ENCODE measurements around the gene C2orf15. TPM values are rescaled to one million over a fixed set of nuclear protein-coding genes. Genes with fewer than 3 reads are reported as not detected.

C2orf15 gene
- total and polyA plus RNA-seq, 8 donors = 1.5 to 5.9 (median 2.9) TPM; not detected in 2

DNA sequence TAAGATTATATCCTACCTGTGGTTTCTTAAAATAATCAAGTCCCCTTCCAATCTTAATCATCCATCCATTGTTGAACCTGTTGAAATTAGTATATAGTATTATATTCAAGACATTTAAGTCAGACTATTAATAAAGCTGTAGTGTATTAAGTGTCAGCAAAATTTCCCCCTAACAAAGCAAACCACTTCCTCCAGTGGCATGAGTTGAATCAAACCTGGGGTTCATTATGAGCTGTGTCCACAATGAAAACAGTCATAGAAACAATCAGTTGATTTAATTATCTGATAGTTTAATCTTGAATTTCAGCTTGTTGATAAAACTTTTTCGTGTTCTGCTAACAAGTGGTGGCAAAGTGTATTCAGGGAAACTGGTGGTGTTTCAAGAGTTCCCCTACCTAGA is 28.0 kb downstream of the C2orf15 start:
- no peak overlapping the region for H3K27ac ChIP-seq
- no peak overlapping the region for H3K4me3 ChIP-seq
- no peaks in the 10 kb centered on the region for H3K9me3 ChIP-seq
- H3K4me1 ChIP-seq = no peaks in the 10 kb centered on the region
- DNase-seq = no peak
- no peaks in the 10 kb centered on the region for H3K27me3 ChIP-seq
- WGBS, 5 donors = 21 to 39% (median 29%) methylated on average over 1 of the region's 1 CpG
- H3K36me3 ChIP-seq = peaks cover 15 to 95% (median 89%) of the 10 kb centered on the region in 4 donors
- intact Hi-C loops (cut with DNase I; ENCODE audit: low total_unique reads) = no loop called here
- TF ChIP-seq EP300 (IDR thresholded peaks at IDR 0.05) (no peak), POLR2A (IDR thresholded peaks at IDR 0.05) (no peak), POLR2AphosphoS5 (IDR thresholded peaks at IDR 0.05) (no peak)
- TF ChIP-seq, protein P1, sequence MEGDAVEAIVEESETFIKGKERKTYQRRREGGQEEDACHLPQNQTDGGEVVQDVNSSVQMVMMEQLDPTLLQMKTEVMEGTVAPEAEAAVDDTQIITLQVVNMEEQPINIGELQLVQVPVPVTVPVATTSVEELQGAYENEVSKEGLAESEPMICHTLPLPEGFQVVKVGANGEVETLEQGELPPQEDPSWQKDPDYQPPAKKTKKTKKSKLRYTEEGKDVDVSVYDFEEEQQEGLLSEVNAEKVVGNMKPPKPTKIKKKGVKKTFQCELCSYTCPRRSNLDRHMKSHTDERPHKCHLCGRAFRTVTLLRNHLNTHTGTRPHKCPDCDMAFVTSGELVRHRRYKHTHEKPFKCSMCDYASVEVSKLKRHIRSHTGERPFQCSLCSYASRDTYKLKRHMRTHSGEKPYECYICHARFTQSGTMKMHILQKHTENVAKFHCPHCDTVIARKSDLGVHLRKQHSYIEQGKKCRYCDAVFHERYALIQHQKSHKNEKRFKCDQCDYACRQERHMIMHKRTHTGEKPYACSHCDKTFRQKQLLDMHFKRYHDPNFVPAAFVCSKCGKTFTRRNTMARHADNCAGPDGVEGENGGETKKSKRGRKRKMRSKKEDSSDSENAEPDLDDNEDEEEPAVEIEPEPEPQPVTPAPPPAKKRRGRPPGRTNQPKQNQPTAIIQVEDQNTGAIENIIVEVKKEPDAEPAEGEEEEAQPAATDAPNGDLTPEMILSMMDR (IDR thresholded peaks at IDR 0.05) = no peak

DNA sequence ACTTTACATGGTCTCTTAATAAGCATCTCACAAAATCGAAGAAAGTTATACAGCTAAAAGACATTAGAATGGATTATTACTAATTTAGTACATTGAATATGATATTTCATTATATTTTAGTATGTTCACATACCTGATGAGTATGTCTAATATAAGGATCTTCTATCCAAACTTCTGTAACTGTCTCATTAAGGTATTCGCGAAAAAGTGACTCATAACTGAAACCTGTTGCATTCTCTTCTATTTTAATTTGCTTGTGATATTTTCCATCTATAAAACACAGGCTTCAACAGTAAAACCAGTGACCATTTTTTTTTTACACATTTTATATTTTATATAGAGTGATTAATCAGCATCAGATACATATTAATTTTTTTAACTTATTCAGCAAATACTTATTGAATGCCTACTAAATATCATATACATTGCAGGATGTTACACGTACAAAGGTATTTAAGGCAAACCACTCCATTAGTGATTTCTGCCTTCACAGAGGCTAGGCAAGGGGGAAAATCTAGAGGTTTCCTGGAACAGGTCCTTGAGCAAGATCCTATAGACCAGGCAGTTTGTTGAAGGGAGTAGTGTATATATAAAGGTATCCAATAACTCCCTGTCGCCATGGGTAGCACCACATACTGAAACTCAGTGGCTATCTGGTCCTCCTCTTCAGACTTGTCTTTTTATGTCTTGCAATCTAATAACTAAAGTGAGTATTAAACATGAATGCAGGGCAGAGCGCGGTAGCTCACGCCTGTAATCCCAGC is 30.1 kb downstream of the C2orf15 start:
- WGBS, 5 donors = 96 to 98% (median 97%) methylated on average over 8 of the region's 8 CpGs
- TF ChIP-seq POLR2A (IDR thresholded peaks at IDR 0.05) = no peak
- TF ChIP-seq POLR2AphosphoS5 (IDR thresholded peaks at IDR 0.05) = no peak
- TF ChIP-seq, protein P1 (IDR thresholded peaks at IDR 0.05) = no peak
- TF ChIP-seq EP300 (IDR thresholded peaks at IDR 0.05) = no peak
- intact Hi-C loops (cut with DNase I; ENCODE audit: low total_unique reads) = no loop called here
- Histone ChIP-seq H3K4me3 (no peak overlapping the region), H3K27ac (no peak overlapping the region), H3K4me1 (no peaks in the 10 kb centered on the region), H3K36me3 (peaks cover 15 to 75% (median 73%) of the 10 kb centered on the region in 4 donors), H3K9me3 (no peaks in the 10 kb centered on the region), H3K27me3 (no peaks in the 10 kb centered on the region)
- no peak for DNase-seq

DNA sequence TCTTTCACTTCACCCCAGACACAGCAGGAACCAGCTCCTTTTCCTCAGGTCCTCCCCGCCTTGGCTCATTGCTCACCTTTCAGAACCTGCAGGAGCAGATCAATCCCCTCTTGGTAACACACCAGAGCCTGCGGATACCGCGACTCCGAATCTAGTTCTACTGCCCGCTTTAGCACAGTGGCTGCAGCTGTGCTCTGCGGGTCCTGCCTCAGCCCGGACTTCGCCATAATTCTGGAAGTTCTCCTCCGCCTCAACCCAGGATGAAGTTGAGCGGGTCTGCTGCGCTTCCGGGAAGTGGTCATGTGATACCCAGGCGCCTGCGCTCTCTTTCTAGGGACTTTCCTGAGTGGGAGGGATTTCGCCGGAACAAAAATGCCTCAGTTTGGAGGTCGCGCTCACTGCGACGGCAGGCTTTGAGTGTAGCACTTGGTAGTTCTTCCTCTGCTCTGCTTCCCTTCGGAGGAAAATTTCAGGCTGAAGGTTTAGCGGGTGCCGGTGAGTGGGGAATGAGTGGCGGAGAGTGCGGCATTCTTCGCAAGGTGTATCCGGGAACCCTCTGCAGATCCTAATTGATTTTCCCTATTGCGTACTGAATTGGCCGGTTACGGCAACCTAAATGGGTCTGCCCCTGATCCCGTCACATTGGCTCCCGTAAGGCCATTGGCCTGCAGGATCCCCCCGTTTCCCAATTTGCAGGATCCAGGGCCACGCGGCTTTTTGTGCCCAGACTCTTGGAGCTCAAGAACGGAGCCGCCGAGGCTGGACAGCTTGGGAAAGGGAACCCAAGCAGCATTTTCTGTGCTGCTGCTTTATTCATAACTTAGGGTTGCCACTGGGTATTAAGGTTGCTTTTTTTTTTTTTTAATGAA is 39.5 kb downstream of the C2orf15 start, which contains the start of the genes MITD1 and MRPL30:
Gene MITD1, minus strand, starts transcription at position 304 of the 869 bp plus-strand sequence. Its CDS starts 77 bp downstream, at position 227.
Gene MRPL30, plus strand, starts transcription at position 430 of the 869 bp plus-strand sequence. CDS start 5,020 bp downstream, outside the sequence.
- WGBS, 5 donors = 0 to 1% (median 0%) methylated on average over 32 to 39 of the region's 39 CpGs
- H3K27ac ChIP-seq = peak within 1 kb of the TSS; percentile 73 to 86 (median 84)
- intact Hi-C loops (cut with DNase I; ENCODE audit: low total_unique reads) = loop anchor here (10.0 kb wide), 1 partner anchor 154 kb away; the partner anchor contains the start of genes EIF5B and TXNDC9

More for the DNA sequence above, 39.5 kb downstream of the C2orf15 start, which contains the start of the genes MITD1 and MRPL30:
- peak; percentile 92 to 98 for DNase-seq
- TF ChIP-seq EP300 (IDR thresholded peaks at IDR 0.05) (no peak), POLR2A (IDR thresholded peaks at IDR 0.05) (peak in 1 of 4 donors; percentile 52), POLR2AphosphoS5 (IDR thresholded peaks at IDR 0.05) (peak; percentile 74 to 95 (median 90))
- TF ChIP-seq, protein P1 (IDR thresholded peaks at IDR 0.05) = peak in 1 of 7 experiments; percentile 15
- H3K27me3 ChIP-seq = no peaks in the 10 kb centered on the region
- peak within 1 kb of the TSS; percentile 63 to 89 (median 77) for H3K4me3 ChIP-seq
- H3K4me1 ChIP-seq = peaks cover 29 to 63% (median 50%) of the 10 kb centered on the region in 4 donors
- no peaks in the 10 kb centered on the region for H3K9me3 ChIP-seq
- no peaks in the 10 kb centered on the region for H3K36me3 ChIP-seq

Data from stomach (tissue), 9 donors.